ENCODE data around the gene NUCKS1.
A peak's percentile ranks its signal among the peaks of the same experiment; 100 is the strongest.

Gene NUCKS1

GRCh38 chr1:205763980-205764379 is 14.0 kb upstream of the NUCKS1 start:
- H3K36me3 Mint-ChIP-seq: peaks cover 3% of the 10 kb centered on the region
- no peak overlapping the region for H3K27ac Mint-ChIP-seq
- peaks cover 4% of the 10 kb centered on the region for H3K4me1 Mint-ChIP-seq
- no peaks in the 10 kb centered on the region for H3K9me3 Mint-ChIP-seq
- H3K4me3 Mint-ChIP-seq: no peak overlapping the region
- DNase-seq (ENCODE audit: low spot score in 2 of 2) (no peak), ATAC-seq (ENCODE audit: low read depth) (no peak)
- H3K27me3 Mint-ChIP-seq: no peaks in the 10 kb centered on the region

- DNase-seq (ENCODE audit: low spot score in 2 of 2): no peak
- peaks cover 4% of the 10 kb centered on the region for H3K4me1 Mint-ChIP-seq
- no peak overlapping the region for H3K4me3 Mint-ChIP-seq
These were observed 10.6 kb upstream of the NUCKS1 start for GRCh38 chr1:205760606-205761005.

GRCh38 chr1:205756552-205756951 is 6.6 kb upstream of the NUCKS1 start:
- no peaks in the 10 kb centered on the region for H3K27me3 Mint-ChIP-seq
- DNase-seq (ENCODE audit: low spot score in 2 of 2) (no peak), ATAC-seq (ENCODE audit: low read depth) (no peak)
- peaks cover 3% of the 10 kb centered on the region for H3K36me3 Mint-ChIP-seq
- H3K9me3 Mint-ChIP-seq: no peaks in the 10 kb centered on the region
- H3K27ac Mint-ChIP-seq: no peak overlapping the region
- no peak overlapping the region for H3K4me3 Mint-ChIP-seq
- peaks cover 4% of the 10 kb centered on the region for H3K4me1 Mint-ChIP-seq

More at GRCh38 chr1:205760606-205761005, 10.6 kb upstream of the NUCKS1 start:
- no peaks in the 10 kb centered on the region for H3K9me3 Mint-ChIP-seq
- peaks cover 6% of the 10 kb centered on the region for H3K36me3 Mint-ChIP-seq
- peak overlapping the region; percentile 11 for H3K27ac Mint-ChIP-seq
- ATAC-seq (ENCODE audit: low read depth): no peak
- no peaks in the 10 kb centered on the region for H3K27me3 Mint-ChIP-seq

- Mint-ChIP-seq H3K27me3 (no peaks in the 10 kb centered on the region), H3K27ac (no peak overlapping the region), H3K4me1 (peaks cover 4% of the 10 kb centered on the region), H3K4me3 (no peak overlapping the region), H3K36me3 (peaks cover 6% of the 10 kb centered on the region), H3K9me3 (no peaks in the 10 kb centered on the region)
- DNase-seq (ENCODE audit: low spot score in 2 of 2) (no peak), ATAC-seq (ENCODE audit: low read depth) (no peak)
These were observed 4.9 kb upstream of the NUCKS1 start for GRCh38 chr1:205754857-205755256.

- H3K36me3 Mint-ChIP-seq: peaks cover 4% of the 10 kb centered on the region
- H3K9me3 Mint-ChIP-seq: no peaks in the 10 kb centered on the region
- H3K4me3 Mint-ChIP-seq: peak overlapping the region; percentile 94
- peaks cover 17% of the 10 kb centered on the region for H3K4me1 Mint-ChIP-seq
- ATAC-seq (ENCODE audit: low read depth): no peak
- H3K27me3 Mint-ChIP-seq: no peaks in the 10 kb centered on the region
- peak overlapping the region; percentile 17 for H3K27ac Mint-ChIP-seq
- no peak for DNase-seq (ENCODE audit: low spot score in 2 of 2)
These were observed 1.2 kb upstream of the NUCKS1 start for GRCh38 chr1:205751036-205751651.

- DNase-seq (ENCODE audit: low spot score in 2 of 2) (peak; percentile 95 to 96), ATAC-seq (ENCODE audit: low read depth) (peak; percentile 77)
- peak overlapping the region; percentile 98 for H3K27ac Mint-ChIP-seq
- peak overlapping the region; percentile 96 for H3K4me3 Mint-ChIP-seq
- H3K36me3 Mint-ChIP-seq: peaks cover 4% of the 10 kb centered on the region
- no peaks in the 10 kb centered on the region for H3K27me3 Mint-ChIP-seq
- H3K9me3 Mint-ChIP-seq: no peaks in the 10 kb centered on the region
- peaks cover 17% of the 10 kb centered on the region for H3K4me1 Mint-ChIP-seq
These were observed 496 bp downstream of the NUCKS1 start for GRCh38 chr1:205749234-205750137.

- peak overlapping the region; percentile 96 for H3K4me3 Mint-ChIP-seq
- no peaks in the 10 kb centered on the region for H3K27me3 Mint-ChIP-seq
- DNase-seq (ENCODE audit: low spot score in 2 of 2) (no peak), ATAC-seq (ENCODE audit: low read depth) (peak; percentile 10)
- H3K27ac Mint-ChIP-seq: peak overlapping the region; percentile 98
- H3K36me3 Mint-ChIP-seq: peaks cover 4% of the 10 kb centered on the region
- H3K9me3 Mint-ChIP-seq: no peaks in the 10 kb centered on the region
- H3K4me1 Mint-ChIP-seq: peaks cover 22% of the 10 kb centered on the region
These were observed 1.4 kb downstream of the NUCKS1 start for GRCh38 chr1:205748403-205749233.

- no peak for DNase-seq (ENCODE audit: low spot score in 2 of 2)
- no peaks in the 10 kb centered on the region for H3K9me3 Mint-ChIP-seq
- H3K36me3 Mint-ChIP-seq: peaks cover 4% of the 10 kb centered on the region
- peak overlapping the region; percentile 32 for H3K27ac Mint-ChIP-seq
- no peaks in the 10 kb centered on the region for H3K27me3 Mint-ChIP-seq
- H3K4me3 Mint-ChIP-seq: no peak overlapping the region
- no peak for ATAC-seq (ENCODE audit: low read depth)
- H3K4me1 Mint-ChIP-seq: peaks cover 31% of the 10 kb centered on the region
These were observed 3.1 kb downstream of the NUCKS1 start for GRCh38 chr1:205746757-205747412.

GRCh38 chr1:205744403-205744802 is 5.6 kb downstream of the NUCKS1 start:
- peaks cover 2% of the 10 kb centered on the region for H3K36me3 Mint-ChIP-seq
- DNase-seq (ENCODE audit: low spot score in 2 of 2): no peak
- no peak overlapping the region for H3K4me3 Mint-ChIP-seq
- peak overlapping the region; percentile 64 for H3K27ac Mint-ChIP-seq
- no peak for ATAC-seq (ENCODE audit: low read depth)
- H3K4me1 Mint-ChIP-seq: peaks cover 36% of the 10 kb centered on the region
- no peaks in the 10 kb centered on the region for H3K9me3 Mint-ChIP-seq
- no peaks in the 10 kb centered on the region for H3K27me3 Mint-ChIP-seq

GRCh38 chr1:205743977-205744376 is 6.0 kb downstream of the NUCKS1 start:
- DNase-seq (ENCODE audit: low spot score in 2 of 2) (no peak), ATAC-seq (ENCODE audit: low read depth) (no peak)
- H3K4me1 Mint-ChIP-seq: peaks cover 38% of the 10 kb centered on the region
- H3K27me3 Mint-ChIP-seq: no peaks in the 10 kb centered on the region
- H3K9me3 Mint-ChIP-seq: no peaks in the 10 kb centered on the region
- peak overlapping the region; percentile 64 for H3K27ac Mint-ChIP-seq
- H3K36me3 Mint-ChIP-seq: peaks cover 2% of the 10 kb centered on the region
- H3K4me3 Mint-ChIP-seq: peak overlapping the region; percentile 10

GRCh38 chr1:205741681-205742080 is 8.3 kb downstream of the NUCKS1 start:
- peak overlapping the region; percentile 58 for H3K27ac Mint-ChIP-seq
- peaks cover 33% of the 10 kb centered on the region for H3K4me1 Mint-ChIP-seq
- no peaks in the 10 kb centered on the region for H3K9me3 Mint-ChIP-seq

GRCh38 chr1:205739348-205740160 is 10.4 kb downstream of the NUCKS1 start:
- ATAC-seq (ENCODE audit: low read depth) (no peak), DNase-seq (ENCODE audit: low spot score in 2 of 2) (no peak)
- no peaks in the 10 kb centered on the region for H3K27me3 Mint-ChIP-seq
- no peaks in the 10 kb centered on the region for H3K9me3 Mint-ChIP-seq
- no peaks in the 10 kb centered on the region for H3K36me3 Mint-ChIP-seq
- H3K27ac Mint-ChIP-seq: no peak overlapping the region
- H3K4me1 Mint-ChIP-seq: peaks cover 34% of the 10 kb centered on the region
- H3K4me3 Mint-ChIP-seq: no peak overlapping the region

More at GRCh38 chr1:205741681-205742080, 8.3 kb downstream of the NUCKS1 start:
- H3K4me3 Mint-ChIP-seq: no peak overlapping the region
- no peaks in the 10 kb centered on the region for H3K27me3 Mint-ChIP-seq
- DNase-seq (ENCODE audit: low spot score in 2 of 2) (no peak), ATAC-seq (ENCODE audit: low read depth) (no peak)
- H3K36me3 Mint-ChIP-seq: peaks cover 2% of the 10 kb centered on the region

GRCh38 chr1:205735218-205735617 is 14.8 kb downstream of the NUCKS1 start:
- no peak overlapping the region for H3K4me3 Mint-ChIP-seq
- H3K36me3 Mint-ChIP-seq: no peaks in the 10 kb centered on the region
- ATAC-seq (ENCODE audit: low read depth) (no peak), DNase-seq (ENCODE audit: low spot score in 2 of 2) (no peak)
- H3K27ac Mint-ChIP-seq: no peak overlapping the region
- H3K27me3 Mint-ChIP-seq: no peaks in the 10 kb centered on the region
- no peaks in the 10 kb centered on the region for H3K9me3 Mint-ChIP-seq
- H3K4me1 Mint-ChIP-seq: peaks cover 23% of the 10 kb centered on the region
